ENCODE results near the gene RCVRN. TPM values are rescaled to one million over a fixed set of nuclear protein-coding genes. Genes with fewer than 3 reads are reported as not detected.
A peak's percentile ranks its signal among the peaks of the same experiment; 100 is the strongest.

Gene RCVRN
- total RNA-seq, 4 donors from 2014 or later: not detected

- in situ Hi-C loops (cut with MboI; ENCODE audit: low pct_ligation_motif_present in 1 of 4, low pct_unique_long_range_greater_than_20kb in 1 of 4, low sequenced_read_pairs in 3 of 4) (no loop called here), intact Hi-C loops (cut with DNase I; ENCODE audit: low total_unique reads) (no loop called here)
- no peak for DNase-seq
- Histone ChIP-seq H3K9me3 (no peaks in the 10 kb centered on the region), H3K36me3 (peaks cover 0 to 5% (median 0%) of the 10 kb centered on the region in 4 donors), H3K27me3 (no peaks in the 10 kb centered on the region), H3K4me3 (no peak overlapping the region), H3K4me1 (peaks cover 0 to 4% (median 2%) of the 10 kb centered on the region in 4 donors), H3K27ac (no peak overlapping the region)
- WGBS, 2 donors (ENCODE audit: low coverage in 1 of 2): 83% methylated on average over 9 of the region's 9 CpGs; no CpG with 5 or more reads in 1 of the 2 donors
- no peak for TF ChIP-seq EP300 (IDR thresholded peaks at IDR 0.05; ENCODE audit: low read depth)
- no peak for TF ChIP-seq POLR2AphosphoS5 (IDR thresholded peaks at IDR 0.05)
- TF ChIP-seq CTCF (IDR thresholded peaks at IDR 0.05): no peak
- TF ChIP-seq POLR2A (IDR thresholded peaks at IDR 0.05): no peak
These were observed 35.8 kb upstream of the RCVRN start for GRCh38 chr17:9940841-9941240.

GRCh38 chr17:9938764-9939163 is 33.7 kb upstream of the RCVRN start:
- in situ Hi-C loops (cut with MboI; ENCODE audit: low pct_ligation_motif_present in 1 of 4, low pct_unique_long_range_greater_than_20kb in 1 of 4, low sequenced_read_pairs in 3 of 4): no loop called here
- H3K27ac ChIP-seq: no peak overlapping the region
- 75 to 100% methylated on average over 1 of the region's 1 CpG for WGBS, 2 donors (ENCODE audit: low coverage in 1 of 2)
- no peak overlapping the region for H3K4me3 ChIP-seq
- H3K9me3 ChIP-seq: no peaks in the 10 kb centered on the region
- no peak for DNase-seq
- intact Hi-C loops (cut with DNase I; ENCODE audit: low total_unique reads): no loop called here
- TF ChIP-seq EP300 (IDR thresholded peaks at IDR 0.05; ENCODE audit: low read depth) (no peak), POLR2AphosphoS5 (IDR thresholded peaks at IDR 0.05) (no peak), CTCF (IDR thresholded peaks at IDR 0.05) (no peak), POLR2A (IDR thresholded peaks at IDR 0.05) (no peak)
- no peaks in the 10 kb centered on the region for H3K27me3 ChIP-seq
- peaks cover 0 to 5% (median 0%) of the 10 kb centered on the region in 4 donors for H3K36me3 ChIP-seq
- peaks cover 0 to 4% (median 2%) of the 10 kb centered on the region in 4 donors for H3K4me1 ChIP-seq

GRCh38 chr17:9937901-9938300 is 32.8 kb upstream of the RCVRN start:
- Histone ChIP-seq H3K4me1 (peaks cover 0 to 4% (median 2%) of the 10 kb centered on the region in 4 donors), H3K4me3 (no peak overlapping the region), H3K9me3 (no peaks in the 10 kb centered on the region), H3K27me3 (no peaks in the 10 kb centered on the region), H3K36me3 (peaks cover 0 to 5% (median 0%) of the 10 kb centered on the region in 4 donors), H3K27ac (no peak overlapping the region)
- in situ Hi-C loops (cut with MboI; ENCODE audit: low pct_ligation_motif_present in 1 of 4, low pct_unique_long_range_greater_than_20kb in 1 of 4, low sequenced_read_pairs in 3 of 4): no loop called here
- intact Hi-C loops (cut with DNase I; ENCODE audit: low total_unique reads): no loop called here
- 90% methylated on average over 2 to 9 of the region's 9 CpGs for WGBS, 2 donors (ENCODE audit: low coverage in 1 of 2)
- DNase-seq: no peak
- no peak for TF ChIP-seq POLR2AphosphoS5 (IDR thresholded peaks at IDR 0.05)
- TF ChIP-seq POLR2A (IDR thresholded peaks at IDR 0.05): no peak
- no peak for TF ChIP-seq EP300 (IDR thresholded peaks at IDR 0.05; ENCODE audit: low read depth)
- no peak for TF ChIP-seq CTCF (IDR thresholded peaks at IDR 0.05)

- Histone ChIP-seq H3K36me3 (peaks cover 0 to 5% (median 0%) of the 10 kb centered on the region in 4 donors), H3K27ac (no peak overlapping the region), H3K4me3 (no peak overlapping the region), H3K9me3 (no peaks in the 10 kb centered on the region), H3K27me3 (no peaks in the 10 kb centered on the region), H3K4me1 (peaks cover 0 to 4% (median 2%) of the 10 kb centered on the region in 4 donors)
- DNase-seq: peak; percentile 16
- WGBS, 2 donors (ENCODE audit: low coverage in 1 of 2): 80% methylated on average over 13 of the region's 13 CpGs; no CpG with 5 or more reads in 1 of the 2 donors
- TF ChIP-seq POLR2A (IDR thresholded peaks at IDR 0.05): no peak
- intact Hi-C loops (cut with DNase I; ENCODE audit: low total_unique reads) (no loop called here), in situ Hi-C loops (cut with MboI; ENCODE audit: low pct_ligation_motif_present in 1 of 4, low pct_unique_long_range_greater_than_20kb in 1 of 4, low sequenced_read_pairs in 3 of 4) (no loop called here)
These were observed 32.2 kb upstream of the RCVRN start for GRCh38 chr17:9937241-9937761.

- Histone ChIP-seq H3K27ac (peak overlapping the region in 1 of 4 donors; percentile 36), H3K4me3 (no peak overlapping the region), H3K36me3 (peaks cover 0 to 5% (median 0%) of the 10 kb centered on the region in 4 donors), H3K4me1 (peaks cover 0 to 4% (median 2%) of the 10 kb centered on the region in 4 donors), H3K27me3 (no peaks in the 10 kb centered on the region), H3K9me3 (no peaks in the 10 kb centered on the region)
- TF ChIP-seq POLR2AphosphoS5 (IDR thresholded peaks at IDR 0.05) (no peak), CTCF (IDR thresholded peaks at IDR 0.05) (no peak), EP300 (IDR thresholded peaks at IDR 0.05; ENCODE audit: low read depth) (no peak), POLR2A (IDR thresholded peaks at IDR 0.05) (no peak)
- 81% methylated on average over 3 of the region's 3 CpGs; no CpG with 5 or more reads in 1 of the 2 donors for WGBS, 2 donors (ENCODE audit: low coverage in 1 of 2)
- no peak for DNase-seq
- in situ Hi-C loops (cut with MboI; ENCODE audit: low pct_ligation_motif_present in 1 of 4, low pct_unique_long_range_greater_than_20kb in 1 of 4, low sequenced_read_pairs in 3 of 4) (no loop called here), intact Hi-C loops (cut with DNase I; ENCODE audit: low total_unique reads) (no loop called here)
These were observed 31.0 kb upstream of the RCVRN start for GRCh38 chr17:9936095-9936494.

All from transverse colon (tissue), 4 donors.